Anterior cingulate cortex (tissue), 58 donors: ENCODE measurements around the gene SAT1.

ENCODE experiments used
- DNase-seq, 58 donors: peaks; one replicate each; lab custom pipeline; 2025; lab: John Stamatoyannopoulos, UW

Gene SAT1

DNA sequence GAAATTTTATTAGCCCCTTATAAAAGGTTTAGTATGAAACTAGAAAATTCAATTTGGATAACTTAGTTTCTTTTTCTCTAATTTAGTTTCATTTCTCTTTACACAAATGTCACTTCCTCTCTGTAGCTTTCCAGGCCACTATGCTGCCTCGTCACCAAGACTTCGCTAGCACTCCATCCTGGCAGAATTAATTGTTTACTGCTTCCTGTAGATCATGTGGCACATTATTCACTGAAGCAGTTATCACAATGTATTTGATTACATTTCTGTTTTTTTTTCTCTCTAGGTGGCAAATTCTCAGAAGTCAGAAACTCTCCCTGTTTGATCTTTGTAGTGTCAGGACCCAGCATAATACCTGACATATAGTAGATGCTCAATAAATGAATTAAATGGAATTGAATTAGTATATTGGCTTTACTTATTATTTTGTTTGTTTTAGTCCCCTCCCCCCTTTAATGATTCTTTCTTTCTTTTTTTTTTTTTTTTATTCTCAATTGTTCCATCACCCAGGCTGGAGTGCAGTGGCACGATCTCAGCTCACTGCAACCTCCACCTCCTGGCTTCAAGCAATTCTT lies 9.3 kb upstream of the SAT1 start:
- DNase-seq = no peak

DNA sequence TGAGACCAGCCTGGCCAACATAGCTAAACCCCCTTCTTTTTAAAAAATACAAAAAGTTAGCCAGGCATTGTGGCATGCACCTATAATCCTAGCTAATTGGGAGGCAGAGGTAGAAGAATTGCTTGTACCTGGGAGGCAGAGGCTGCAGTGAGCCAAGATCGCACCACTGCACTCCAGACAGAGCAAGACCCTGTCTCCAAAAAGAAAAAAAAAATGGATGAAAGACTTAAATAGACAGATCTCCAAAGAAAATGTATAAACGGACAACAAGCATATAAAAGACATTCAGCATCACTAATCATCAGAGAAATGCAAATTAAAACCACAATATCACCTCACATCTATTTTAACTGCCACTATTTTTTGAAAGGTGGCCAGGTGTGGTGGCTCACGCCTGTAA lies 6.6 kb upstream of the SAT1 start:
- no peak for DNase-seq

DNA sequence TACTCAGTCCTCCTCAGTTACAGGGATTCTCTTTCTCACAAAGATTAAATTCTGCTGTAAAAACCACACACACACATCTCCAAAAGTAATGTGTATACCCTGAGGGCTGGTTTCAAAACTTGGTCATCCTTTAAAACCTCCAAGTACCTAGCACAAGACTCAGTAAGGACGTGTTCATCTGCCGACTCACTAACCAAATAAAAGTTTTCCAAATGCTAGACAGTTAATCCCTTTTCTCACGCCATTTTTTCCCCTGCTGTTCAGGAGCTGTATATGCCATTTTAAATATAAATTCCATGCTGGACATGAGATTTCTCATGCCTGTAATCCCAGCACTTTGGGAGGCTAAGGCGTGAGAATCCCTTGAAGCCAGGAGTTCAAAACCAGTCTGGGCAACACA lies 3.9 kb upstream of the SAT1 start:
- DNase-seq = no peak

DNA sequence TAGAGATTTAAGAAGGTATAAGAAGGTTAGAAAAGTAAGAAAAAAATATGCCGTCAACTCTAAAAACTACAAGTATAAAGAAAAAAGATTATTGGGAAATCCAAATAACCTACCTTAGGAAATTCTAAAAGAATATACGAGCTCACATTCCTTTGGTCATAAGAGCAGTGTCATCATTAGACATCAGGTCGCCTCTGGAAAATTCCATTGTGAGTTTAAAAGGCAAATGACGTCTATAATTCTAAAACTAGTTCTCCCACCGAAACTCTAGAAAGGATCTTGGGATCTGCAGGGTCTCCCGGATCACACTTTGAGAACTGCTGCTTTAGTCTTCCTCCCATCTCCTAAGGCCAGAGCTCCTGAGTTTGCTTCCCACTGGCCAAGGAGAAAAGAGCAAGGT lies 518 bp upstream of the SAT1 start:
- no peak for DNase-seq

DNA sequence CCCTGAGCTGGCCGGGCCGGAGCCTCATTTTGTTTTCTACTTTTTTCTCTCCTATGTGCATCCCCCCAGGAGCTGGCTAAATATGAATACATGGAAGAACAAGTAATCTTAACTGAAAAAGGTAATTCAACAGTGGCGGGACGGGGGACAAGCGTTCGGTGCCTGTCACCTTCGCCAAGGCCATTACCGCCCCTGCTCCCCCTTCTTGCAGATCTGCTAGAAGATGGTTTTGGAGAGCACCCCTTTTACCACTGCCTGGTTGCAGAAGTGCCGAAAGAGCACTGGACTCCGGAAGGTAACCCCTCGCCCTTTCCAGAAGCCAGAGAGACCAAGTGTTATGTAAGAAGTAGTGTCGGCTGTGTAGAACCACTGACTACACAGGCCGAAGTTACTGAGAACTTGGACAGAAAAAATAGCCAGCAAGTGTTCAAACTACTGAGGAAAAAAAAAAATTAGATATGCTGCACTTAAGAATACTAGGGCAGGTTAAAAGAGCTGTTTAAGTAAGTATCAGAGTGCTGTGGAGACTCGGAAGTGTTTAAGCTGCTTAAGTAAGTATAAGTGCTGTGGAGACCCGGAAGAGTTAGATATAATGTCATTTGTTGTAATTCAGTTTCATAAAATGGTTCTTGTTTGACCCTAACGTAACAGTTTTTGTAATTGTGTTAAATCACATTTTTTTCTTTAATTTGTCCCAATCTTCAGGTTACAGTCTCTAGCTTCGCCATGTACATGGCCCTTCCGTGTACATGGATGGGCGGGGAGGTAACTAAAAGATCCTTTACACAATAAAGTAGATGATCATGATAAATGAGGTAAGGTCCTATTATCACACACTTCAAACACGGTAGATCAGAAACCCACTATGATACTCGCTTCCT lies 856 bp downstream of the SAT1 start:
- DNase-seq = peak in 1 of 58 donors; percentile 6

DNA sequence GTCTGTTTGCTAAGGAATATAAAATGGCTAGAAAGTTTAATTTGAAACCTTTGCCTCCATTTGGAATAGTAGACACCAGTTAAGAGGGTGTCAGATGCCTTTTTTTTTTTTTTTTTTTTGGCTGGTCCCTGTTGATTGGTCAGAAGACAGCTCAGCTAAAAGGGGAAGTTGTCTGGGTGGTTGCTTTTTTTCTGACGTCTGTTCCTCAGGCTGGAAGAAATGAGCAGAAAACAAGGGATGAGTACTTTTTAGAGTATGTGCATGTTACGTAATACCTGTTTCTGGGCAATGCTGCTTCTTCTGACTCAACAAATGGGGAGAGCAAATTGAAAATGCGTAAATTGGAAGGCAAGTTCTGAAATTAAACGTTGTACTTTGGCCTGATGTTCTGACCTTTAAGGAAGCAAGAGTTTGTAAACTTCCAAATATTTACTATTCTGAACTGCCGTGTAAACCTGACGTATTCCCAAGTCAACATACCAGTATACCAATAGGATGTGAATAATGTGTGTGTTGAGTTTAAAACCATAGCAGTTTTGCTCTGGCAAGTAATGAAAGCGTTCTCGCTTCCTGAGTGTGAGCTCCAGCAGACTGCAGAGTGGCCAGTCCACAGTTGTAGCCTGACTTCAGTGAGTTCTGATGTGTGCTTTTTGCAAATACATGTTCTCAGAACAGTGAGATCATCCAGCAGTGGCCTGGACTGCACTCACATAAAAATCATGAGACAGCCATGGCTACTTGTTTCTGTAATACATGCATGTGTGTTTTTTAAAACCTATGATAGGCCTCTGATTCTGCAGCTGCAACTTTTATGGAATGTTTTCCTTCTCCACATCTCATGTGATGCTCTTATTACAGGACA lies 1.7 kb downstream of the SAT1 start:
- peak in 1 of 58 donors; percentile 39 for DNase-seq

DNA sequence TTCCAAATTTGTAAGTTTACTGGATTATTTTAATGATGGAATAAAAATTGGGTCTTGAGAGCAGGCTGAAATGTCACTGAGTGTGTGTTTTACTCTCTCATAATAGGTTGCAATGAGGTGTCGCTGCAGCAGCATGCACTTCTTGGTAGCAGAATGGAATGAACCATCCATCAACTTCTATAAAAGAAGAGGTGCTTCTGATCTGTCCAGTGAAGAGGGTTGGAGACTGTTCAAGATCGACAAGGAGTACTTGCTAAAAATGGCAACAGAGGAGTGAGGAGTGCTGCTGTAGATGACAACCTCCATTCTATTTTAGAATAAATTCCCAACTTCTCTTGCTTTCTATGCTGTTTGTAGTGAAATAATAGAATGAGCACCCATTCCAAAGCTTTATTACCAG lies 2.6 kb downstream of the SAT1 start:
- DNase-seq = no peak

DNA sequence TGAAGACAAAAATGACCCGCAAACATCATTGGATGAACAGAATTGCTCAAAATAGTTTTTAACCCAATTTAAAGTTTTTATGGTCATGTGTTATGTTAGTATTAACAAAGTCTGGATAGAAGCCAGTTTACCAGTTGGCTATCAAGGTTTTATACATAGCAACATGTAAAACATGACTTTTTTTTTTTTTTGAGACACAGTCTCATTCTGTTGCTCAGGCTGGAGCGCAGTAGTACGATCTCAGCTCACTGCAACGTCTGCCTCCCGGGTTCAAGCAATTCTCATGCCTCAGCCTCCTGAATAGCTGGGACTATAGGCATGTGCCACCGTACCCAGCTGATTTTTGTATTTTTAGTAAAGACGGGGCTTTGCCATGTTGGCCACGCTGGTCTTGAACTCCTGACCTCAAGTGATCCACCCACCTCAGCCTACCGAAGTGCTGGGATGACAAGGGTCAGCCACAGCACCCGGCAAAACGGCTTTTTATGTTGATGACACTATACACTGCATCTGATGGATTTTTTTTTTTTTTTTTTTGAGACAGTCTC lies 3.4 kb downstream of the SAT1 start:
- no peak for DNase-seq

DNA sequence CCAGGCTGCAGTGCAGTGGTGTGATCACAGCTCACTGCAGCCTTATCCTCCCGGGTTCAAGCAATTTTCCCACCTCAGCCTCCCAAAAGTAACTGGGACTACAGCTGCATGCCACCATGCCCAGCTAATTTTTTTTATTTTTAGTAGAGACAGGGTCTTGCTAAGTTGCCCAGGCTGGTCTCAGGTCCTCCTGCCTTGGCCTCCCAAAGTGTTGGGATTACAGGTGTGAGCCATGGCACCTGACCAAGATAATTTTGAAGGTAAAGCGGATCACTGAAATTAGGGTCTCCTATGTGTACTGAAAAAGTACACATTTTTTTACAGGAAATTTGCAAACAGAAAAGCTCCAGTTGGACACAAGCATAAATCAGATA lies 4.8 kb downstream of the SAT1 start:
- no peak for DNase-seq

DNA sequence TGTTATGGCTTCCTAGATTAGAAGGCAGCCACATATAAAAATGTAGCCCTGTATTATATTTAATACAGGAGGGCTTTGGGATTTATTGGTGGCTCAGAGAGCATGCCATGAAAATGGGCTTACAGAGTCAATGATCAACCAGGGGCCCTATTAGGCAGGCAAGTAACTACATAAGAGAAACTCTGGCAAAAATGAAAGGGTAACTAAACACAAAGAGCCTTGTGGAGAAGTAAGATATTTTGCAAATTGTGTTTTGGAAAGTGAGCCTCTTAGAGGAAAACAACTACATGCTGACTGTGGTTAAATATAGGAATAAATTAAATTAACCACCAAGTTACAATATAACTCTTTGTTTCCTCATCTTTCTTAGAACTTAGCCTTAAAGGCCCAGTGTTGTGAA lies 5.5 kb downstream of the SAT1 start:
- DNase-seq = no peak

DNA sequence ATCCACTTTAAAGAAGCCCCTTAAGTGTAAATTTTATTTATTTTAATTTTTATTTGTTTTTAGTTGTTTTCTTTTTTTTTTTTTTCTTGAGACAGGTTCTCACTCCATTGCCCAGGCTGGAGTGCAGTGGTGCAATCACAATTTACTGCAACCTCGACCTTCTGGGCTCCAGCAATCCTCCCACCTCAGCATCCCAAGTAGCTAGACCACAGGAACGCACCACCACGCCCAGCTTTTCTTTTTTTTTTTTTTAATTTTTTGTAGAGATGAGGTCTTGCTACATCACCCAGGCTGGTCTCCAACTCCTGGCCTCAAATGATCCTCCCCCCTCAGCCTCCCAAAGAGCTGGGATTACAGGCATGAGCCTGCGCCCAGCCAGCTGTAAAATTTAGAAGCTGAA lies 6.0 kb downstream of the SAT1 start:
- no peak for DNase-seq

DNA sequence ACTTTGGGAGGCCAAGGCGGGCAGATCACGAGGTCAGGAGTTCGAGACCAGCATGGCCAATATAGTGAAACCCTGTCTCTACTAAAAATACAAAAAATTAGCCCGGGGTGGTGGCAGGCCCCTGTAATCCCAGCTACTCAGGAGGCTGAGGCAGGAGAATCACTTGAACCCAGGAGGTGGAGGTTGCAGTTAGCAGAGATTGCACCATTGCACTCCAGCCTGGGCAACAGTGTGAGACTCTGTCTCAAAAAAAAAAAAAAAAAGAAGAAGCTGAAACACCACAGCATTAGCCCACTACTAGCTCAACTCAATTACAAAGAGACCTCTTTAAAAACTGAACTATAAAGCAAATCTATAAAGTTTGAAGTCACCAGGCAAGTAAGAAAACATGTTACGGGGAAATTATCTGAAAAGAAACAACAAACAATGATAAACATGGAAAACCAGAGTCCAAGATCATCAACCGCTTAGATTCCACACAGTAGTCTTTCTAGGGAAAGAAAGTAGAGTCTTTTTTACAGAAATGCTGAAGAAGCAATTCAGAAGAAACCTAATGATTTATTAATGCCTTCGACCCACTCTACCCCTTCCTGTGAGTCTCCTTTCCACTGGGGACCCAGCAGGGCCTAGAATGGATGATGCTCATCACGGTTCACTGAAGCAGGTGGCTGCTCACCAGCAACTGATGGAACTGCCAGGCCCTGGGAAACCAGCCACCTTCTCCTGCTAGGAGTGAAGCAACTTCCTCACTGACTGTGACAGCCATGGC lies 6.6 kb downstream of the SAT1 start:
- peak in 14 of 58 donors; percentile 0 to 26 (median 8) for DNase-seq

DNA sequence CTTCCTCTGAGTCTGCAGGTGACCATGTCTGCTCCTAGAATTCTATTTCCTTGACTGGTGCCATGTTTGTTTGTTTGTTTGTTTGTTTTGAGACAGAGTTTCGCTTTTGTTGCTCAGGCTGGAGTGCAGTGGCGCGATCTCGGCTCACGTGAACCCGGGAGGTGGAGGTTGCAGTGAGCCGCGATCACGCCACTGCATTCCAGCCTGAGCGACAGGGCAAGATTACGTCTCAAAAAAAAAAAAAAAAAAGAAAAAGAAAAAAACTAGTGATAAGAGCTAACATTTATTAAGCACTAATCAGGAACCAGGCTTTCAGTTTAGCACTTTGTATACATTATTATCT lies 7.2 kb downstream of the SAT1 start:
- no peak for DNase-seq

DNA sequence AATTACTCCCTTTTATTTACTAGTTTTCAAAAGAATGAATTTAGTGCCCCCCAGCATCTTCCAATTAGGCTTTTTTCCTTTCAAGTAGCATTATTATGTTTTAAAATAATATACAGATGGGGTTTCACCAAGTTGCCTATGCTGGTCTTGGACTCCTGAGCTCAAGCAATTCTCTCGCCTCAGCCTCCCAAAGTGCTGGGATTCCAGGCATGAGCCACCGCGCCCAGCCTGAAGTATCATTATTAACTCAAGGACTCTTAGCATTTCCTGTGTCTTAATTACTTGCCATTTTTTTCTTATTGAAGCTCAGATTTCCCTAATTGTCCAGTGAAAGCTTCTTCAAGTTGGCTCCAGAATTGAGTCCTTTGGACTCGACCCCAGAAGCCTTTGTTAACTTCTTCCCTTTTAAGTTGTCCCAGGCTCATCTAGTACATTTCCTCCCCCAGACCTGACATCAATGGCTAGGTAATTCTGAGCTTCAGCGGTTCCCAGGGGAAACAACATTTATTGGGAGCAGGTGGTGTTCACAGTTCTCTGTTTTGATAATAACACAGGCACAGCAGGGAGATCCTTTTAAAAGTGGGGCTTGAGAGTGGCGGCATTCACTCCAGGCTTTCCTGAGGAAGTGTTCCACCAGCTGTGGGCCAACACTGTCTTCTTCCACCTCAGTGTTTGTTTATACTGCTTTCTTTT lies 10.0 kb downstream of the SAT1 start:
- peak in 1 of 58 donors; percentile 1 for DNase-seq

DNA sequence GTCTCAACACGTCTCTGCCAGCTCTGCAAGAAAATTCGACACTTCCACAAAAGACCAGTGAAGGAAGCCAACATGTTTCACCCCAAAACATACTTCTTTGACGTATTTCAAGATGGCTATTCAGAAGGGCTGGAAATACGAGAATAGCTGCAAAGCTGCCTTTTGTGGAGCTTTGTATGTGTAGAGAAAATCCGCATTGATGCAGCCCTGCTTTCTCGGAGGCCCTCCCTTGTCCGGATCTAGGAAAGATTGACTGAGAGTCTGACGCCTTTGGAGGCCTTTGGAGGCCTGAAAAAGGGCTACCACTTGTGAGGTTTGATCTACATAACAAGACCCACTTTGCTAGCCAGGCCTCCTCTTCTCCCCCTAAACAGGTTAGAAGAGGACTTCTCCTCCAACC lies 12.2 kb downstream of the SAT1 start:
- DNase-seq = no peak

DNA sequence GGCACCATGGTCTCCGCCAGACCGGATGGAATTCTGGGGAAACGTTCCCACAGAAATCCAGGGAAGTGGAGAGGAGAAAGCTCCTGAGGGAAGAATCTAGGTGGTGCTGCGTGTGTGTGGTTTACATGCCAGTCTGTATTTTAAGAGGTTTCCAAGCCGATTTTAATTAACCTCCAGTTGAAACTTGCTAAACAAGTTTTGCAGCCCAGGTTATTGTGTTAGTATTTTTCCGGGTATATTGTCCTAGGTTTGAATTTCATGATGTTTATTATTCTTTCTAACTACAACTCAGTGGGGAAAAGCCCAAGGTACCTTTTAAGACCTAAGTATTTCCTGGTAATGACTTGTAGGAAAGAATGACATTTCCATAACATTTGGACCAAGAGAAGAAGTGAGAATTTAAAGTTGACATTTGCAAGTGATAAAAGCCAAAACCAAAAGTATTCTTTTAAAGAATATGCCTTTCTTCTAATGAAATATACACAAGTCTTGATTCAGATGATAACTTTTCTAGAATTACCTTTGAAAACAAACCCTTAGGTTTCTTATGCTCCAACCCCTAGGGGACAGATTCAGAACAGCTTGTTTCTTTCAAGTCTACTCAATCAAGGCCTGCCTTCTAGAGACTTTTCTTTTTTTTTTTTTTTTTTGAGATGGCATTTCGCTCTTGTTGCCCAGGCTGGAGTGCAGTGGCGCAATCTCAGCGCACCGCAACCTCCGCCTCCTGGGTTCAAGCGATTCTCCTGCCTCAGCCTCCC lies 14.6 kb downstream of the SAT1 start:
- no peak for DNase-seq

DNA sequence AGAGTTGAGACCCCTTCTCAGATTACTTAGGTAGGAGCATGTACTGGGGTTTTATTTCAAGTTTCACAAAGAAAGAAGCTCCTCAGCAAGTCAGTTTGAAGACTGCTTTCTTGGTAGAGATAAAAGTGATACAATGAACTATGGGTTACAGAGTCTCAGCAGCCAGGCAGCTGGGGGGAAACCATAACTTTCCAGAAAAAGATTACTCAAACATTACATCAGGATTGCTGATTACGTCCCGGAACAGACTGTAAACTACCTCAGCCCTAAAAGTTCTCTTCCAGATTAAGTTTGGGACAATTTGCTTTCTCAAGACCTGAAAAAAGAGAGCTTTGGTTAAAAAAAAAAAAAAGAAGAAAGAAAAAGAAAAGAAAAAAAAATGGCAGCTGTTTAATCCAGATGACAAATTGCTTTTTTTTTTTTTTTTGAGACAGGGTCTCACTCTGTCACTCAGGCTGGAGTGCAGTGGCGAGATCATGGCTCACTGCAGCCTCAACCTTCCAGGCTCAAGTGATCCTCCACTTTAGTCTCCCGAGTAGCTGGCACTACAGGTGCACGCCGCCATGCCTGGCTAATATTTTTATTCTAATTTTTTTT lies 16.6 kb downstream of the SAT1 start:
- DNase-seq = no peak

DNA sequence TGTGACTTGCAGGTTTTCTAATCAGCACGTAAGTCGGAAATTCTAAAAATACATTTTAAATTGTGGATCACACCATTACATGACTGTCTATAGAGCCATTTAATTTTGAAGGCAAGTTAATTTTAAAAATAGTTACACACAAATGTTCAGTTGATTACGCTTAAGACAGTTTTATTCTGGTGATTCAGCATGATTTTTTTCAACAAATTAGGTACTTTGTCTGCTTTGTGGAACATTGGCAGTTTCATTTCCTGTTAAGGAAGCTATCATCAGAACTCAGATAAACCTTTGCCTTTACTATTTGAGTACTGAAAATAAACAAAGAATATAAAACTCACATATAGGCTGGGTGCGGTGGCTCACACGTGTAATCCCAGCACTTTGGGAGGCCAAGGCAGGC lies 19.5 kb downstream of the SAT1 start:
- no peak for DNase-seq

DNA sequence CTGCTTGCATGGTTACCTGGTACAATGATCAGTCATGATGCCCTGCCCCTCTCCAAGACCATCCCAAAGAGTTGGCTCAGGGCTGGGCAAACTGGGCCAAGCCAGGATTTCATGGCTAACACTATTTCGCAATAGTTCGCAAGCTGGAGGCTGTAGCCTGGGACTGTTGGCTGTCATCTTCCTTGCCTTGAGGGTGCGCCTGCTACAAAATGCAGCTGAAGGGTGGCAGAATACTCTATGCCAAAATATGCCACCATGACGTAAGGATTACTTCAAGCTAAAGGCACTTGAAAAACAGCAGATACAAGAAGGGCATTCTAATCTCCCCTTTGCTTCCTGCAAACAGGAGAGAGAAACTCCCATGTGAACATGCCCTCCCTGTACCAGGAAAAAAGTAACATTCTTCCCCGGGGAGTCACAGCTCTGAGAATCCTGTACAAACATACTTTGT lies 21.0 kb downstream of the SAT1 start:
- no peak for DNase-seq
